NCI-H146 (cell line): ENCODE results near the gene ITSN2.

Experiments
- DNase-seq: peaks from one replicate; lab custom pipeline; 2025; lab: John Stamatoyannopoulos, UW

ITSN2 gene

GRCh38 chr2:24179683-24180082 lies 180.7 kb downstream of the ITSN2 start:
- no peak for DNase-seq

- no peak for DNase-seq
Measured at GRCh38 chr2:24176326-24176725, 184.0 kb downstream of the ITSN2 start.

- DNase-seq, result no peak
Measured at GRCh38 chr2:24175631-24176187, 184.6 kb downstream of the ITSN2 start.

- DNase-seq, result no peak
Measured at GRCh38 chr2:24174851-24175277, 185.5 kb downstream of the ITSN2 start, which contains the start of gene FAM228A. TSS of gene FAM228A (plus strand) at chr2:24175053. CDS start at chr2:24175481, 428 bp downstream.

GRCh38 chr2:24169023-24169422 lies 191.3 kb downstream of the ITSN2 start:
- DNase-seq, result no peak

GRCh38 chr2:24164416-24164973 lies 195.8 kb downstream of the ITSN2 start:
- peak; percentile 73 for DNase-seq

GRCh38 chr2:24163601-24164000 lies 196.7 kb downstream of the ITSN2 start:
- no peak for DNase-seq

- DNase-seq, result no peak
Measured at GRCh38 chr2:24163186-24163585, 197.2 kb downstream of the ITSN2 start.

- DNase-seq, result no peak
Measured at GRCh38 chr2:24162494-24162893, 197.8 kb downstream of the ITSN2 start.

- no peak for DNase-seq
Measured at GRCh38 chr2:24160761-24161160, 199.6 kb downstream of the ITSN2 start.

- no peak for DNase-seq
Measured at GRCh38 chr2:24159708-24160107, 200.6 kb downstream of the ITSN2 start.

GRCh38 chr2:24158131-24158530 lies 202.2 kb downstream of the ITSN2 start:
- DNase-seq, result peak; percentile 86

GRCh38 chr2:24153478-24153877 lies 206.9 kb downstream of the ITSN2 start:
- DNase-seq, result no peak
